ENCODE measurements around the gene GJA10. TPM values are rescaled to one million over a fixed set of nuclear protein-coding genes. Genes with fewer than 3 reads are reported as not detected.

The GJA10 gene
- not detected in 2 replicates for total RNA-seq

GRCh38 chr6:89894169-89894568, at the start of gene GJA10:
Gene GJA10, plus strand, starts transcription at chr6:89894469. Its CDS starts 0 bp downstream, at chr6:89894469.

Other genes starting within 250 kb of the GJA10 start
- gene MDN1, start 74.7 kb upstream of the GJA10 start, total RNA-seq: 25.7 and 27.5 TPM in 2 replicates
- gene CASP8AP2, start 64.6 kb upstream of the GJA10 start, total RNA-seq: 13.0 and 18.2 TPM in 2 replicates